ENCODE results near the gene TEKT2.

Gene TEKT2

DNA sequence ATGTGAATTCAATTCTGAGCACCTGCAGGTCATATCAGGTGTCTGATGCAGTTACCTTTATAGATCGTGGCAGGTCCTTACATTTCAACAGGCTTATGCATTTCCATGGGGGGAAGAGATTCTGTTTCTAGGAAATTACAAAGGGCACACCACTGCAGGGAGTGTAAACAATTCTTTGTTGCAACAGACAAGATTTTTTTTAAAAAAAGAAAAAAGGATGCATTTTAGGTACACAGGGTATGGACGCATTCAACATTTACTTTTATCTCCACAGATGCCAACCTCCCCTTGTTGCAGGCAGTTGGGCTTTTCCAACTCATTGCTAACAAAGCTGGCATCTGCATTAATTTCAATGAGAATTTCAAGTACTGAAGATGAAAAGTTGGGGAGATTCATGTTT, 13.5 kb upstream of the TEKT2 start:
- no peak overlapping the region for H3K9ac ChIP-seq (ENCODE audit: low read depth in 1 of 2, low read length in 2 of 2)
- no peaks in the 10 kb centered on the region for H3K36me3 ChIP-seq (ENCODE audit: control insufficient read depth in 1 of 2, insufficient read depth in 2 of 2, low read length in 2 of 2)
- H3K4me3 ChIP-seq (ENCODE audit: low read depth in 1 of 2, low read length in 2 of 2): no peak overlapping the region
- no peaks in the 10 kb centered on the region for H3K4me1 ChIP-seq (ENCODE audit: control insufficient read depth in 1 of 2, insufficient read depth in 2 of 2, low read length in 2 of 2)
- H3K9me3 ChIP-seq (ENCODE audit: control insufficient read depth in 1 of 2, low read length in 2 of 2): no peaks in the 10 kb centered on the region
- no peaks in the 10 kb centered on the region for H3K27me3 ChIP-seq (ENCODE audit: control insufficient read depth in 1 of 2, insufficient read depth in 2 of 2, low read length in 2 of 2)
- H3K27ac ChIP-seq (ENCODE audit: low read depth, low read length): no peak overlapping the region

DNA sequence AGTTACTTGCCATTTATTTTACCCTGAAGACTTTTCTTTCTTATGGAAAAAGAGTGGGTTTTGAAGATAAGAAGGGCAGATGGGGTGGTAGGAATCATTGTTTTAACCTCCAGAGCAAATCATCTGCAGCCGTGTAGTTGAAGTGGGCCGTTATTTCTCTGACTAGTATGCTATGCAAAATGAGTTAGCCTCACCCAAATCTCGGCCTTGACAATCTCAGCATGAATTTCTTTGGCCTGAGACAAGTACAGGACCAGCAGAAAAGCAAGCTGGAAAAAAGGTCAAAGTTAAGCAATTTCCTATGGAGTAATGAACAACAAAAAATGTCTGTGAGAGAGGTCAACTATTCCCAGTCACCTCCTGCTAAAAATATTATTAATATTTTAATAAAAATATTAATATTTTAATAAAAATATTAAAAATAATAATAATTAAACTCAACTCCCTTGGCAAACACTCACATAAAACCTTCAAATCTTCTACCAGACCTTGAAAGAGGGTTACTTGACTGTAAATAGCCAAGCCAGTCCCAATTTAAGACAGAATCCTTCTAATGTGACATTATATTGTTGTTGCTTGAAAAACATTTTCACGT, 6.8 kb upstream of the TEKT2 start:
- Histone ChIP-seq H3K9me3 (ENCODE audit: control insufficient read depth in 1 of 2, low read length in 2 of 2) (no peaks in the 10 kb centered on the region), H3K4me3 (ENCODE audit: low read depth in 1 of 2, low read length in 2 of 2) (no peak overlapping the region), H3K27me3 (ENCODE audit: control insufficient read depth in 1 of 2, insufficient read depth in 2 of 2, low read length in 2 of 2) (no peaks in the 10 kb centered on the region), H3K36me3 (ENCODE audit: control insufficient read depth in 1 of 2, insufficient read depth in 2 of 2, low read length in 2 of 2) (no peaks in the 10 kb centered on the region), H3K27ac (ENCODE audit: low read depth, low read length) (no peak overlapping the region), H3K9ac (ENCODE audit: low read depth in 1 of 2, low read length in 2 of 2) (no peak overlapping the region), H3K4me1 (ENCODE audit: control insufficient read depth in 1 of 2, insufficient read depth in 2 of 2, low read length in 2 of 2) (no peaks in the 10 kb centered on the region)

DNA sequence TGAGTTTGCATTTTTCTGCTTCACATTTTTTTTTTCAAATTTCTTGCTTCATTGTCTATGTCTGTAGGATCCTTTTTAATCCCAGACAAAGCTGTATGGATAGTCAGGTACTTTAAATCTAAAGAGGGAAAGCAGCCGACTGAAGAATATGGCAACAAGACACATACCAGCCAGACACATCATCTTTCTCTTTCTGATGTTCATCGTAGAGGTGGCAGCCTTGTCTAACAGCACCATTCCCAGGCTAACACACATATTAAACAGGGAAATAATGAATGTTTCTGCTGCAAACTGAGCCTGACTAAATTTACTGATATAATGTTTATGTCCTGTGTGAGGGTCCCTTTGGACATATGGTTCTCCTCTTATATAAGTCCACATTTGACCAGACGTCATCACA, 3.7 kb upstream of the TEKT2 start:
- H3K9me3 ChIP-seq (ENCODE audit: control insufficient read depth in 1 of 2, low read length in 2 of 2): no peaks in the 10 kb centered on the region
- no peaks in the 10 kb centered on the region for H3K36me3 ChIP-seq (ENCODE audit: control insufficient read depth in 1 of 2, insufficient read depth in 2 of 2, low read length in 2 of 2)
- H3K27ac ChIP-seq (ENCODE audit: low read depth, low read length): no peak overlapping the region
- H3K27me3 ChIP-seq (ENCODE audit: control insufficient read depth in 1 of 2, insufficient read depth in 2 of 2, low read length in 2 of 2): peaks cover 9 to 15% of the 10 kb centered on the region in 2 donors
- H3K4me1 ChIP-seq (ENCODE audit: control insufficient read depth in 1 of 2, insufficient read depth in 2 of 2, low read length in 2 of 2): no peaks in the 10 kb centered on the region
- H3K9ac ChIP-seq (ENCODE audit: low read depth in 1 of 2, low read length in 2 of 2): no peak overlapping the region
- H3K4me3 ChIP-seq (ENCODE audit: low read depth in 1 of 2, low read length in 2 of 2): no peak overlapping the region

DNA sequence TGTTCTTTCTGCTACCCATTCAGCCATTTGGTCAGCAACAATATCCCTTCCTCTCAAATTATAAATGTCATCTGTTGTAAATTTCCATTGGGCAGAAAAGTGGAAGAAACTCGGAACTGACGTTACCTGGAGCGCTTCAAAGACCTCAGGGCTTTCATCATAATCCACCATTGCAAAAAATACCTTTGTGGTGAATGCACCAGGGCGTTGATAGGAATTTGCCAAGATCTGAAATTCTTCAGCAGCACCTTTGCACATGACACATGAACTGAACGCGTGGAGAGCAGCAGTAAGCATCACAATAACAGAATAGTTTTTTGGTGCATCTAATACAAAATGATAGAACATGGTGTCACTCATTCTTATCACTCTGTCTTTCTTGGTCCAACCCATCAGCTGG, 3.1 kb upstream of the TEKT2 start:
- Histone ChIP-seq H3K9me3 (ENCODE audit: control insufficient read depth in 1 of 2, low read length in 2 of 2) (no peaks in the 10 kb centered on the region), H3K9ac (ENCODE audit: low read depth in 1 of 2, low read length in 2 of 2) (no peak overlapping the region), H3K4me3 (ENCODE audit: low read depth in 1 of 2, low read length in 2 of 2) (no peak overlapping the region), H3K36me3 (ENCODE audit: control insufficient read depth in 1 of 2, insufficient read depth in 2 of 2, low read length in 2 of 2) (no peaks in the 10 kb centered on the region), H3K27ac (ENCODE audit: low read depth, low read length) (no peak overlapping the region), H3K4me1 (ENCODE audit: control insufficient read depth in 1 of 2, insufficient read depth in 2 of 2, low read length in 2 of 2) (no peaks in the 10 kb centered on the region), H3K27me3 (ENCODE audit: control insufficient read depth in 1 of 2, insufficient read depth in 2 of 2, low read length in 2 of 2) (peaks cover 9 to 15% of the 10 kb centered on the region in 2 donors)

DNA sequence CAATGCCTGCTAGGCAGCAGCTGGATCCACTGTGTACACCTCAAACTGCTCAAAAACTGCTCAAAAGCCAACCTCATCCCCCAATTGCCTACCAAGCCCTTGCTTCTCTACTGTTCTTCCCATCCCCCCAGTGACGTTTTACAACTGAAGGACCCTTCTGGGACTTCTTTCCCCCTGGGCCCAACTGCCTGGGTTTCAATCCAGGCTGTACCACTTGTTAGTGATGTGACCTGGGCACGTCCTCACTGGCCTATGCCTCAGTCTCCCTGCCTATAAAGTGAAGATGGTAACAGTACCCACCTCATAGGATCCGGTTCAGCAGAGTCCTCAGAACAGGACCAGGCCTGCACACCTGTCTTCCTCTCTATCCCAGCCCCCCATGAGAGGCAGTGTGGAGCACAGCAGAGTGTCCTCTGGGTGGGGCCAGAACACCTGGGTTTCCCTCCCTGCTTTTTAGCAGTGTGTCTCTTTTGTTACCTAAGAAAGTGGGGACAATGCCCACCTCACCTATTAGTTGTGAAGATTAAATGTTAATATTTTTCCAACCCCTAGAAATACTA, 1.9 kb upstream of the TEKT2 start:
- Histone ChIP-seq H3K9me3 (ENCODE audit: control insufficient read depth in 1 of 2, low read length in 2 of 2) (no peaks in the 10 kb centered on the region), H3K27me3 (ENCODE audit: control insufficient read depth in 1 of 2, insufficient read depth in 2 of 2, low read length in 2 of 2) (peaks cover 9 to 15% of the 10 kb centered on the region in 2 donors), H3K9ac (ENCODE audit: low read depth in 1 of 2, low read length in 2 of 2) (no peak overlapping the region), H3K4me3 (ENCODE audit: low read depth in 1 of 2, low read length in 2 of 2) (no peak overlapping the region), H3K27ac (ENCODE audit: low read depth, low read length) (no peak overlapping the region), H3K4me1 (ENCODE audit: control insufficient read depth in 1 of 2, insufficient read depth in 2 of 2, low read length in 2 of 2) (no peaks in the 10 kb centered on the region), H3K36me3 (ENCODE audit: control insufficient read depth in 1 of 2, insufficient read depth in 2 of 2, low read length in 2 of 2) (no peaks in the 10 kb centered on the region)

DNA sequence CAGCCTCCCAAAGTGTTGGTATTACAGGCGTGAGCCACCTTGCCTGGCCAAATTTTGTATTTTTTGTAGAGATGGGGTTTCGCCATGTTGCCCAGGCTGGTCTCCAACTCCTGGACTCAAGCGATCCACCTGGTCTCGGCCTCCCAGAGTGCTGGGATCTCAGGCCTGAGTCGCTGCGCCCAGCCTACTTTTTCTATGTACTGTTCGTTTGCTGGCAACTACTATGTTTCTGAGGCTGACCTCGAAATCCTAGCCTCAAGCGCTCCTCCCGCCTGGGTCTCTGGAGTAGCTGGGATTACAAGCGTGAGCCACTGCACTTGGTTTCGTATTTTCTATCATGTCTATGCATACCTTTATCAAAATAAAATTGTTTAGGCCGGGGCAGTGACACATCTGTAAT, 675 bp upstream of the TEKT2 start:
- peaks cover 0 to 2% of the 10 kb centered on the region in 2 donors for H3K4me1 ChIP-seq (ENCODE audit: control insufficient read depth in 1 of 2, insufficient read depth in 2 of 2, low read length in 2 of 2)
- no peak overlapping the region for H3K27ac ChIP-seq (ENCODE audit: low read depth, low read length)
- no peak overlapping the region for H3K4me3 ChIP-seq (ENCODE audit: low read depth in 1 of 2, low read length in 2 of 2)
- peaks cover 9 to 15% of the 10 kb centered on the region in 2 donors for H3K27me3 ChIP-seq (ENCODE audit: control insufficient read depth in 1 of 2, insufficient read depth in 2 of 2, low read length in 2 of 2)
- no peaks in the 10 kb centered on the region for H3K36me3 ChIP-seq (ENCODE audit: control insufficient read depth in 1 of 2, insufficient read depth in 2 of 2, low read length in 2 of 2)
- H3K9ac ChIP-seq (ENCODE audit: low read depth in 1 of 2, low read length in 2 of 2): no peak overlapping the region
- H3K9me3 ChIP-seq (ENCODE audit: control insufficient read depth in 1 of 2, low read length in 2 of 2): no peaks in the 10 kb centered on the region

DNA sequence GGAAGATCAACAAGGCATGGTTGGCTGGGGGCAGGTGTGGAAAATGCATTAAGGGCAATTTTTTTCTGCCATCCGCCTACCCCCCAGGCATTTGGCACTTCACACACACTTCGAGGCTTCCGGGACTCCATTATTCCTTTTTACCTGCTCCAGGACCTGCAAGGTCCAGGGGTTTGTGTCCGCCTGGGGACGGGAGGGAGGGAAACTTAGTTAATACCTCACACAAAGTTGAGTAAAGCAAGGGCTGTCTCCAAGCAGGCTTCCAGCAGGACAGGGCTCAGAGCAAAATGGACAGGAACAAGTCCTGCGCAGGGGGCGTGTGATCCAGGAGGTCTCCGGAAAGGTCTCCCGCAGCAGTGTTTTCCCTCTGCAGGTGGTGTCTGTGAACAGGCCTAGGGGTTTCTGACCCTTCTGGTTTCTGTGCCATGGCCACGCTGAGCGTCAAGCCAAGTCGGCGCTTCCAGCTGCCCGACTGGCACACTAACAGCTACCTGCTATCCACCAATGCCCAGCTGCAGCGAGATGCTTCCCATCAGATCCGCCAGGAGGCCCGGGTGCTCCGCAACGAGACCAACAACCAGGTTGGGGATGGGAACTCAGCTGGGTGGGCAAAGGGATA, 712 bp downstream of the TEKT2 start:
- H3K4me1 ChIP-seq (ENCODE audit: control insufficient read depth in 1 of 2, insufficient read depth in 2 of 2, low read length in 2 of 2): peaks cover 3 to 10% of the 10 kb centered on the region in 2 donors
- no peaks in the 10 kb centered on the region for H3K9me3 ChIP-seq (ENCODE audit: control insufficient read depth in 1 of 2, low read length in 2 of 2)
- peaks cover 9 to 15% of the 10 kb centered on the region in 2 donors for H3K27me3 ChIP-seq (ENCODE audit: control insufficient read depth in 1 of 2, insufficient read depth in 2 of 2, low read length in 2 of 2)
- no peaks in the 10 kb centered on the region for H3K36me3 ChIP-seq (ENCODE audit: control insufficient read depth in 1 of 2, insufficient read depth in 2 of 2, low read length in 2 of 2)
- peak overlapping the region in 1 of 2 donors; percentile 33 for H3K9ac ChIP-seq (ENCODE audit: low read depth in 1 of 2, low read length in 2 of 2)
- H3K4me3 ChIP-seq (ENCODE audit: low read depth in 1 of 2, low read length in 2 of 2): peak overlapping the region; percentile 51 to 57
- H3K27ac ChIP-seq (ENCODE audit: low read depth, low read length): no peak overlapping the region

DNA sequence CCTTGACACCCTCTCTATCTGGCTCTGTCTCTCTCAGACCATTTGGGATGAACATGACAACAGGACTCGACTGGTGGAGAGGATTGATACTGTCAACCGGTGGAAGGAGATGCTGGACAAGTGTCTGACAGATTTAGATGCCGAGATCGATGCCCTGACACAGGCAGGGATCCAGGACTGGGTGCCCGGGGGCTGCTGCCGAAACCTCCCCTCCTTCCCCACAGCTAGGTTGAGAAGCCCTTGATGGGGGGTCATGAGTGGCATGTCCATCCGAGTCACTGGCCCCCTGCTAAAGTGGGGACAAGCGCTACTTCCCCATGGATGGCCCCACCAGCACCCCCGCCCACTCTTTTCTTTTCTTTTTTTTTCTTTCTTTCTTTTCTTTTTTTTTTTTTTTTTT, 1.2 kb downstream of the TEKT2 start:
- peaks cover 9 to 15% of the 10 kb centered on the region in 2 donors for H3K27me3 ChIP-seq (ENCODE audit: control insufficient read depth in 1 of 2, insufficient read depth in 2 of 2, low read length in 2 of 2)
- H3K27ac ChIP-seq (ENCODE audit: low read depth, low read length): no peak overlapping the region
- H3K4me1 ChIP-seq (ENCODE audit: control insufficient read depth in 1 of 2, insufficient read depth in 2 of 2, low read length in 2 of 2): peaks cover 5 to 15% of the 10 kb centered on the region in 2 donors
- no peaks in the 10 kb centered on the region for H3K36me3 ChIP-seq (ENCODE audit: control insufficient read depth in 1 of 2, insufficient read depth in 2 of 2, low read length in 2 of 2)
- H3K4me3 ChIP-seq (ENCODE audit: low read depth in 1 of 2, low read length in 2 of 2): no peak overlapping the region
- H3K9ac ChIP-seq (ENCODE audit: low read depth in 1 of 2, low read length in 2 of 2): no peak overlapping the region
- H3K9me3 ChIP-seq (ENCODE audit: control insufficient read depth in 1 of 2, low read length in 2 of 2): no peaks in the 10 kb centered on the region

DNA sequence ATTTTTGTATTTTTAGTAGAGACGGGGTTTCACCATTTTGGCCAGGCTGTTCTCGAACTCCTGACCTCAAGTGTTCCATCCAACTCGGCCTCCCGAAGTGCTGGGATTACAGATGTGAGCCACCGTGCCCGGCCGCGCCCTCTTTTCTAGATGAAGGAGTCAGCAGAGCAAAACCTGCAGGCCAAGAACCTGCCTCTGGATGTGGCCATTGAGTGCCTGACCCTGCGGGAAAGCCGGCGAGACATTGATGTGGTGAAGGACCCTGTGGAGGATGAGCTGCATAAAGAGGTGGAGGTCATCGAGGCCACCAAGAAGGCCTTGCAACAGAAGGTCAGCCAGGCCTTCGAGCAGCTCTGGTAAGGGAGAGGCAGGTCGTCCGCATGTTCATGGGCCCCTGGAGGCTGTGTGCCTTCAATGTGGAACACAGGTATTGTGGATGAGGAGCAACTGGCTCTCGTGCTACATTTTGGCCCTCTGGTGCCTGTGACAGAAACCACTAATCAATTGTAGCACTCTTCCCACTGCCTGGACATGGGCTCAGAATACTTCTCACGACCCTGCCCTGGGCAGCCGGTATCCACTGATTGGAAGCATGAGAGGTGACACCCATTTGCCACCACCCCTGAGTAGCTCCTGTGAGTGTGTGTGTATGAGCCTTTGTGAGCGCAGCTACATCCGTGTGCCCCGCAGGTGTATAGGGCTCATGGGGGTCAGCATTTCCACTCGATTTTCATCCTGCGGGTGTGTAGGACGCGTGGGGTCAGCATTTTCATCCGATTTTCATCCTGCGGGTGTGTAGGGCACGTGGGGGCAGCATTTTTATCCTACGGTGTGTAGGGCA, 2.0 kb downstream of the TEKT2 start:
- H3K27me3 ChIP-seq (ENCODE audit: control insufficient read depth in 1 of 2, insufficient read depth in 2 of 2, low read length in 2 of 2): peaks cover 9 to 15% of the 10 kb centered on the region in 2 donors
- no peak overlapping the region for H3K9ac ChIP-seq (ENCODE audit: low read depth in 1 of 2, low read length in 2 of 2)
- no peak overlapping the region for H3K27ac ChIP-seq (ENCODE audit: low read depth, low read length)
- no peaks in the 10 kb centered on the region for H3K36me3 ChIP-seq (ENCODE audit: control insufficient read depth in 1 of 2, insufficient read depth in 2 of 2, low read length in 2 of 2)
- no peak overlapping the region for H3K4me3 ChIP-seq (ENCODE audit: low read depth in 1 of 2, low read length in 2 of 2)
- H3K9me3 ChIP-seq (ENCODE audit: control insufficient read depth in 1 of 2, low read length in 2 of 2): no peaks in the 10 kb centered on the region
- H3K4me1 ChIP-seq (ENCODE audit: control insufficient read depth in 1 of 2, insufficient read depth in 2 of 2, low read length in 2 of 2): peaks cover 5 to 19% of the 10 kb centered on the region in 2 donors
